Measurements from ENCODE around the gene WASF3. TPM values are rescaled to one million over a fixed set of nuclear protein-coding genes. Genes with fewer than 3 reads are reported as not detected.
"Not testable (repeated sequence)": the region's sequence is repeated elsewhere in the genome, so short reads cannot be mapped to it uniquely, and the experiment has no call there.

The WASF3 gene
- total RNA-seq, 1 donor, result 14.2 TPM

DNA sequence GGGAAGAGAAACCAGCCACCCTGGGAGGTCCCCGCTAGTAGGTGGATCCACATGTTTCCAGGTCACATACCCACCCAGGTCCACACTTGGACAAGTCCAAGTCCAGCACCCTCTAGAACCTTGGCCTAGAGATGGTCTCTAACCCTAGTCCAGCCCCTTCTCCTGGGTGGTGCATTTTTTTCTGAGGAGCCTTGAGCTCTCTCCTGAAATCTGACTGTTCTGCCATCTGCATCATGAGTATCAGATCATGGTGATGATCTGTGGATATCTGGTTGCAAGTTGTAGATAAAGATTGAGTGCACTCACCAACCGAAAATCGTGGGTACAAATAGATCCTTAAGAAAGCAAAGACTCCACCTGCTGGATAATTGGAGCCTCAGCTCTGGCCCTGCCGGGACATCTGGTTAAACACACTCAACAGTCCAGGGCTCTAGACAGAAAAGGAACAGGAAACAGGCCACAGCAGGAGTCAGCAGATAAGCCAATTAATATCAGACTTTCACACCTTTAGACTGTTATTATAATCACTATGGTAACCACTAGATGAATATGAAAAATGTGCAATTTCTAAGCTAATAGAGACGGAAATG is 162.0 kb downstream of the WASF3 start:
- H3K4me3 ChIP-seq (ENCODE audit: low read depth, low read length), result no peak overlapping the region
- peak; percentile 2 for DNase-seq (ENCODE audit: low read depth)
- TF ChIP-seq, protein P1, sequence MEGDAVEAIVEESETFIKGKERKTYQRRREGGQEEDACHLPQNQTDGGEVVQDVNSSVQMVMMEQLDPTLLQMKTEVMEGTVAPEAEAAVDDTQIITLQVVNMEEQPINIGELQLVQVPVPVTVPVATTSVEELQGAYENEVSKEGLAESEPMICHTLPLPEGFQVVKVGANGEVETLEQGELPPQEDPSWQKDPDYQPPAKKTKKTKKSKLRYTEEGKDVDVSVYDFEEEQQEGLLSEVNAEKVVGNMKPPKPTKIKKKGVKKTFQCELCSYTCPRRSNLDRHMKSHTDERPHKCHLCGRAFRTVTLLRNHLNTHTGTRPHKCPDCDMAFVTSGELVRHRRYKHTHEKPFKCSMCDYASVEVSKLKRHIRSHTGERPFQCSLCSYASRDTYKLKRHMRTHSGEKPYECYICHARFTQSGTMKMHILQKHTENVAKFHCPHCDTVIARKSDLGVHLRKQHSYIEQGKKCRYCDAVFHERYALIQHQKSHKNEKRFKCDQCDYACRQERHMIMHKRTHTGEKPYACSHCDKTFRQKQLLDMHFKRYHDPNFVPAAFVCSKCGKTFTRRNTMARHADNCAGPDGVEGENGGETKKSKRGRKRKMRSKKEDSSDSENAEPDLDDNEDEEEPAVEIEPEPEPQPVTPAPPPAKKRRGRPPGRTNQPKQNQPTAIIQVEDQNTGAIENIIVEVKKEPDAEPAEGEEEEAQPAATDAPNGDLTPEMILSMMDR (IDR thresholded peaks at IDR 0.05; ENCODE audit: insufficient read depth, low read depth, low read length), result no peak

DNA sequence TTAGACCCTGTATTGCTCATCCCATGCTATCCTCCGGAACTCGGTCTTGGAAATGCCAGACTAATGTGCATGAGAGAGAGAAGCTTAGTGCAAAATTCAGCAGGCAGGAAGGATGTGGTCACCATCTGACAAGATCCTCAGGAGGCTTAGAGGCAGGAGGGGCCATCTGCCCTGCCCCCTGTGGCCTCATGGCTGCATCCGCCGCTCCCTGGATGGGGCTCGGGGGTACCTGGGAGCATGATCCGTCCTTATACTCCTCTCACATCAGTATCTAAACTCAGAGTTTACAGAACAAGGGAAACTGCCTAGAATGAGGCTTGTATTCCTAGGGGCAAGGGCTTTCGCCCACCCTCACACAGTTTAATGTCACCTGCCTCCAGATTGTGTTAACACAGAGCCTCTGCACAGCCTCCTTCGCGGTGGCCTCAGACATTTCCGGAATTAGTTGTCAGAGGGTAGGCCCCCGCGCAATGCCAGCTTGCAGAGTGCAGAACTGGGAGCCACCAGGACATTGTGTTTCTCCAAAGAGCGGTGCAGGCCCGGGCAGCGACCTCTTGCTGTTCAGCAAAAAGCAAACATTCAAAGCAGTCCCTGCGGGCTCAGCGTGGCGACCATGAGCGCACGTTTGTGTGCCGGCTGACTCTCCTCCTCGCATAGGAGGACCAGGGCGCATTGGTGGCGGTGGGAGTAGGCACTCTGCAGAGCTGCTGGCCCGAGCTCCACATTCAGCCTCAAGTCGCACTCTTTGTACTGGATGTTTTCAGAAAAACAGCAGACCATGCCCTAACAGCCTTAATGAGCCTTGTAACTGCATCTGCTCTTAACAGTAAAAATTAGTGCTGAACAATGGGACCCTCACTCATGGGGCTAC is 164.0 kb downstream of the WASF3 start:
- TF ChIP-seq, protein P1 (IDR thresholded peaks at IDR 0.05; ENCODE audit: insufficient read depth, low read depth, low read length), result no peak

DNA sequence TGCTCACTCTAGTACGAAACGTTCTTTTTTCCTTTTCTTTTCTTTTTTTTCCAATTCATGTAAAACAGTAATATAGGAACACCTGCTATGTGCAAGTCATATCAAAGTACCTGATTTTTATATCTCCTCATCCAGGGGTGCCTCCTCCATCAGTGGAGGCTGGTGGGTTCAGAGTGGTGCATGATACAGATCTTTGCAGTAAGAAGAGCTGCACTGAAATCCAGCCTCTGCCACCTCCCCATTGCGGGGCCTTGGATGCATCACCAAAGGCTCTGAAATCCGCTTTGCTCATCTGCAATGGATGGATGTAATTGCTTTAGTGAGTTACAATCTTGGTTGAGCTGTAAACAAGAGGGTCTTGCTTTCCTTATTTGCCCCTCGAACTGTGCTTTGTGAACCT is 164.8 kb downstream of the WASF3 start:
- no peak overlapping the region for H3K4me3 ChIP-seq (ENCODE audit: low read depth, low read length)
- TF ChIP-seq, protein P1 (IDR thresholded peaks at IDR 0.05; ENCODE audit: insufficient read depth, low read depth, low read length), result no peak
- DNase-seq (ENCODE audit: low read depth), result no peak

More for the DNA sequence above, 164.0 kb downstream of the WASF3 start:
- H3K4me3 ChIP-seq (ENCODE audit: low read depth, low read length), result no peak overlapping the region
- DNase-seq (ENCODE audit: low read depth), result no peak

DNA sequence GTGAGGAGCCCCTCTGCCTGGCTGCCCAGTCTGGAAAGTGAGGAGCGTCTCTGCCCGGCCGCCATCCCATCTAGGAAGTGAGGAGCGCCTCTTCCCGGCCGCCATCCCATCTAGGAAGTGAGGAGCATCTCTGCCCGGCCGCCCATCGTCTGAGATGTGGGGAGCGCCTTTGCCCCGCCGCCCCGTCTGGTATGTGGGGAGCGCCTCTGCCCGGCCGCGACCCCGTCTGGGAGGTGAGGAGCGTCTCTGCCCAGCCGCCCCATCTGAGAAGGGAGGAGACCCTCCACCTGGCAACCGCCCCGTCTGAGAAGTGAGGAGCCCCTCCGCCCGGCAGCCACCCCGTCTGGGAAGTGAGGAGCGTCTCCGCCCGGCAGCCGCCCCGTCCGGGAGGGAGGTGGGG is 166.1 kb downstream of the WASF3 start:
- H3K4me3 ChIP-seq (ENCODE audit: low read depth, low read length); DNase-seq (ENCODE audit: low read depth): not testable (repeated sequence)

DNA sequence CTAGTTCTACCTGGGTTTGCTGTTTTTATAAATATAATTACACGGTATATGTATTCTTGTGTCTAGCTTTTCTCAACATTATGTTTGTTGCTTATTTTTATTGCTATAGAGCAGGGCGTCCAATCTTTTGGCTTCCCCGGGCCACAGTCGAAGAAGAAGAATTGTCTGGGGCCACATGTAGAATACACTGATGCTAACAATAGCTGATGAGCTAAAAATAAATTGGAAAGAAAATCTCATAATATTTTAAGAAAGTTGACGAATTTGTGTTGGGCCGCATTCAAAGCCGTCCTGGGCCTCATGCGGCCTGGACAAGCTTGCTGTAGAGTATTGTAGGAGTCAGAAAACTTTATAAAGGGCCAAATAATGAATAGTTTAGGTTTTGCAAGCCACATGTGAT is 169.2 kb downstream of the WASF3 start:
- TF ChIP-seq, protein P1 (IDR thresholded peaks at IDR 0.05; ENCODE audit: insufficient read depth, low read depth, low read length), result no peak
- no peak for DNase-seq (ENCODE audit: low read depth)
- H3K4me3 ChIP-seq (ENCODE audit: low read depth, low read length), result no peak overlapping the region

DNA sequence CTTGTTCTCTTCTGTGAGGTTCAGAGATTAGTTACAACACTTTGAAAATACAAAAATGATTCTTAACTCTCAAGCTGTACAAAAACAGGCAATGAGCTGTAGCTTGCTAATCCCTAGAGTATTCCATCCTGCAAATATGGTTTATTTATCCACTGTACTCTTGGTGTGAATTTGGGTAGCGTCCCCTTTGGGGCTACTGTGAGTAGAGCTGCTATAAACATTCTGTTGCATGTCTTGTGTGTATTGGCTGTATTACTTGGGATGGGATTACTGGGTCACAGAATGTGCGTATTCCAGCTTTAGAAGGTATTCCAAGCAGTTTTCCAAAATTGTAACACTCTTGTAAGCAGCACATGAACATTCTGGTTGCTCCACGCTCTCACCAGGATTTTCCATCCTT is 169.6 kb downstream of the WASF3 start:
- TF ChIP-seq, protein P1 (IDR thresholded peaks at IDR 0.05; ENCODE audit: insufficient read depth, low read depth, low read length), result no peak
- no peak overlapping the region for H3K4me3 ChIP-seq (ENCODE audit: low read depth, low read length)
- no peak for DNase-seq (ENCODE audit: low read depth)

DNA sequence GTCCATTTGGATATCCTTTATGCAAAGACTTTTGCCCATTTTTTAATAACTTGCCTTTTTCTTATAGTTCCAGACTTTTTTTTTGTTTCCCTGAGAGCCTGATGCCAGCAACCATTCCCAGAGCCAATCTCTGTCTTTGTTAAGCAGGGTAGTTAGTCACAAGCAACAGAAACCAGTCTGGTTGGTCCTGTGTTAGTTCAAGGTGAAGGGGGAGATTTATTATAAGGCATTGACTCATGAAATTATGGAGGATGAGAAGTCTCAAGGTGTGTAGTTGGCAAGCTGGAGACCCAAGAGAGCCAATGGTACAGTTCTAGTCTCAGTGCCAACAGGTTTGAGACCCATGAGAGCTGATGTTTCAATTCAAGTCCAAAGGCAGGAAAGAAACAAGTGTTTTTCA is 170.2 kb downstream of the WASF3 start:
- no peak for DNase-seq (ENCODE audit: low read depth)
- TF ChIP-seq, protein P1 (IDR thresholded peaks at IDR 0.05; ENCODE audit: insufficient read depth, low read depth, low read length), result no peak
- H3K4me3 ChIP-seq (ENCODE audit: low read depth, low read length), result no peak overlapping the region

All from fibroblast of villous mesenchyme (primary cell).